Uterus (tissue), 2 donors: ENCODE measurements around the gene MFSD2A.

Source experiments
- CTCF ChIP-seq, 4 experiments: fragments of 200-600 bp in 2 of 4; fragments of 450-650 bp in 2 of 4; sonication (generic) in 2 of 4; IDR thresholded peaks; one replicate each; pipeline ENCODE4 v1.5.1; 2016 to 2019; ENCODE audit warnings: antibody characterized with exemption in 4 of 4, mild to moderate bottlenecking in 2 of 4, moderate library complexity in 1 of 4
- POLR2A ChIP-seq, 2 donors: fragments of 450-650 bp; IDR thresholded peaks; one replicate each; pipeline ENCODE4 v1.6.1; 2016; ENCODE audit warnings: antibody characterized with exemption in 2 of 2, mild to moderate bottlenecking in 1 of 2, moderate library complexity in 1 of 2

GRCh38 chr1:39969531-39970270, 14.8 kb downstream of the MFSD2A start:
- TF ChIP-seq CTCF (IDR thresholded peaks at IDR 0.05) (no peak), POLR2A (IDR thresholded peaks at IDR 0.05) (no peak)
